Activated CD8-positive, alpha-beta memory T cell treated with anti-CD3 and anti-CD28 coated beads for 24 hours (primary cell): Measurements from ENCODE around the gene L1CAM.

Experiments used
- DNase-seq: peaks from one replicate; pipeline ENCODE4 v3.0.0-alpha.2; 2020

Gene L1CAM

GRCh38 chrX:153901753-153902140 is 15.8 kb upstream of the L1CAM start:
- no peak for DNase-seq

DNA sequence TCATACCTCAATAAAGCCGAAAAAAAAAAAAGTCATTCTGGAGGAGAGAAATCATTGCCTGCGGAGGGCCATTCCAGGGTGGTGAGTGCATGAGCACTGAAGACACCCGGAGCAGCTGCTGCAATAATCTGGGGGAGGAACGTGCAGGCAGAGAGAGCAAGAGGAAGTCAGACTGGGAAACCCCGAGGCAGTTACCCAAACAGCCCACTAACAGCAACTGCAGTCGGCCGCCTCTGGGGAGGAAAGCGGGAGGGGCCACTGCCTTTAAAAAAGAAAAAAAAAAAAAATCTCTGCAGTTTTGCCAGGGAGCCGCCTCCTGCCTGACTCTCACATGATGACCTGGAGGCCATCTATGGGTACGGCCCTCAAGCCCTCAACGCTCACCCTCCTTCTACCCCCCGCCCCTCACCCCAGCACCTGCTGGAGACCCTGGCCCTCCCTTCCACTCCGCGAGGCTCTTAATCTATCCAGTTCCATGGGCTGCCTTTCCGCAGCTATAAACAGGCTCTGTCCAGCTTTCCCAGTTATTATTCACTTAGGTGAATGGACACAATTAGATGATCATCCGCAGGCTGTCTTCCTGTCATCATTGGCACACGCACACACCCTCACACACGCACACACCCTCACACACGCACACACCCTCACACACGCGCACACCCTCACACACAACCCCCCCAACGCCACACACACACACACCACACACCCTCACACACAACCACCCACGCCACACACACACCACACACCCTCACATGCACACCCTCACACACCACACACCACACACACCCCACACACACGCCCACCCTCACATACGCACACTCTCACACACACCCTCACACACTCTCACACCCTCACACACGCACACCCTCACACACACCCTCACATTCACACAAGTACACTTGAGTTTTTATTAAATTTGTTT is 15.1 kb upstream of the L1CAM start:
- DNase-seq, result no peak

DNA sequence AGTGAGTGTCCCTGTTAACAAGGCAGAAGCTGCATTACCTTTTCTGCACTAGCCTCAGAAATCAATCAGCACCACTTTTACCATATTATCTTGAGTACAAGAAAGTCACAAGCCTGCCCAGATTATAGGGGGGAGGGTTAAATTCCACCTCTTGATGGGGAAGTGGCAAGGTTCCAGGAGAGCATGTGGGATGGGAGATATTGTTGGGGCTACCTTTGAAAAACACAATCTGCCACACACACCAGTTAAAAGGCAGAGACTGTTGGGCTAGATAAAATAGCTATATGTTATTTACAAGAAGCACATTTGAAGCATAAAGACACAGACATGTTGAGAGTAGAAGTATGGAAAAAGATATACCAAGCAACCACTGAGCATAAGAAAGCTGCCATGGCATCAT is 11.9 kb upstream of the L1CAM start:
- DNase-seq, result no peak

GRCh38 chrX:153889123-153889522 is 3.1 kb upstream of the L1CAM start:
- no peak for DNase-seq

DNA sequence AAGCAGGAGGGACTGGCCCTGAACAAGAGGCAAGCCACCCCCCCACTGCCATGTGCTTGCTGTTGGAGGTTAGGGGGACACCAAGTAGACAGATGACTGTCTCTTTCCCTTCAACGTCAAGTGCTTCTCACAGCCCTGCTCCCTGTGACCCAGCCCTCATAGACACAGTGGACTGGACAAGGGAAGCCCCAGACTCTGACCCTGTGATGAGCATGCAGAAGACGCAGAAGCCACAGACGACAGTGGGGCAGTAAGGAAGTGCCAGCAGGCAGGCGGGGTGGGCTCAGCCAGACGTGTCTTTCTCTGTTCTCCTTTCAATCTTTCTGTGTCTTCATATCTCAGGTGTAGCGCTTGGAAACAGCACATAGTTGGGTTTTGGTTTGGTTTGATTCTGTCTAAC is 2.4 kb upstream of the L1CAM start:
- no peak for DNase-seq

- DNase-seq, result no peak
These were observed 1.4 kb upstream of the L1CAM start for GRCh38 chrX:153887385-153887784.

GRCh38 chrX:153886915-153887314 is 942 bp upstream of the L1CAM start:
- DNase-seq, result no peak

DNA sequence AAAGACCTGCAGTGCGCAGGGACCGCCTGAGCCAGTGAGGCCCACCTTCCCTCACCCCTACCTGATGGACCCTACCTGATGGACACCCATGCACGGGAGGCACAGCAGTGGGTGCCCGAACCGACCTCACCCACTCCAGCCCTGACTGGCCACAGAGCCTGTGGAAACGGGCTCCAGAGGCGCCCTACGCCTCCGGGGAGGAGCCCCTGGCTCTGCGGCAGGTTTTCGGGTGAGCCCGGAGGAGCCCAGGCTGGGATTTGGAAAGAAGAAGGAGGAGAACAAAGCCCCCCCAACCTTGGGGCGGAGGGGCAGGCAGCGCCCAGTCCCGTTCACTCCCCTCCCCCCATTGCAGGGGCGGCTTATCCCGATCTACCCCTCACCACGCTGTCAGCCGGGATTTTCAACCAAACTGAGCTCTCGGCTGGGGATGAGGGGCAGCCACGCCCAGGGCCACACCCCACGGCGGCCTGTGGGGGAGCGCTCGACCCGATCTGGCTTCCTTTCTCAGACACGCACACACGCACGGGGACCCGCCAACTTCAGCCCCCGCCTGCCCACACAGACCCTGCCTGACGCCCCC is 675 bp downstream of the L1CAM start:
- no peak for DNase-seq

DNA sequence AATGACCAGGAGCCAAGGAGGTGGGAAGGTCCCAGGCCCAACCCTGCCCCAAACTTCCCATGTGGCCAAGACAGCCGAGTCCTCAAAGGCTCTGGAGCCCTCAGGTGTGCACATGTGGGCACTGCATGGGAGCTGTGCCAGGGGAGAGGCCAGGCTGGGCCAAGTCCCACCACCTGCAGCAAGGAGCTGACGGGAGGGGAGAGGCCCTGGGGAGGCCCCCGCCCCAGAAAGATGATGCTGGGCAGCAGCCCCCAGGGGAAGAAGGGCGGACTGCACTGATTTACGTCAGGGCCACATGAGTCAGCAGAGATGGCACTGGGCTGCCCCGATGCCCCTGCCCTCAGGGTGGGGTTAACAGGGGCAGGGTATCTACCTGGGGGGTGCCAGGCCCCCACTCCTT is 1.4 kb downstream of the L1CAM start:
- DNase-seq, result no peak

- DNase-seq, result no peak
These were observed 1.8 kb downstream of the L1CAM start for GRCh38 chrX:153884136-153884535.

- DNase-seq, result no peak
These were observed 2.7 kb downstream of the L1CAM start for GRCh38 chrX:153883163-153883843.

- DNase-seq, result no peak
These were observed 3.4 kb downstream of the L1CAM start for GRCh38 chrX:153882557-153882956.

- DNase-seq, result no peak
These were observed 3.9 kb downstream of the L1CAM start for GRCh38 chrX:153882086-153882498.

DNA sequence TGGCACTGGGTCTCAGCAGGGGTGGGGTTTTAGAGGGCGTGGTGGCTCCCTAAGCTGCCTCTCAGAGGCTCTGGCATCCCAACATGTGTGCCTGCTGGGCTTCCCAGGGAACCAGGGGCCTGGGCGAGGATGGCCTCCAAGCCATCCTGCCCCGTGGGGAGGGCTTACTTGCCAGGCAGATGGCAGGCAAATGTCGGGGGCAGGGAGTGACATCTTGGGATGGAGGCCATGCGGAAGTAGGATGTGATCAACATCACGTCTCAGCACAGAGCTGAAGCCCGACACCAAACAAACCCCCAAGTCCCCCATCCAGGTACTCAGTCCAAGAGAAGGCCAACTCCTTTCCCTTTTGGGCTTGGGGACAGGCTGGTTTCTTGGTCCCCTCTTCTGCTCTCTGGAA is 4.7 kb downstream of the L1CAM start:
- DNase-seq, result no peak

GRCh38 chrX:153880440-153880815 is 5.5 kb downstream of the L1CAM start:
- DNase-seq, result no peak

GRCh38 chrX:153879741-153880439 is 6.1 kb downstream of the L1CAM start:
- no peak for DNase-seq

DNA sequence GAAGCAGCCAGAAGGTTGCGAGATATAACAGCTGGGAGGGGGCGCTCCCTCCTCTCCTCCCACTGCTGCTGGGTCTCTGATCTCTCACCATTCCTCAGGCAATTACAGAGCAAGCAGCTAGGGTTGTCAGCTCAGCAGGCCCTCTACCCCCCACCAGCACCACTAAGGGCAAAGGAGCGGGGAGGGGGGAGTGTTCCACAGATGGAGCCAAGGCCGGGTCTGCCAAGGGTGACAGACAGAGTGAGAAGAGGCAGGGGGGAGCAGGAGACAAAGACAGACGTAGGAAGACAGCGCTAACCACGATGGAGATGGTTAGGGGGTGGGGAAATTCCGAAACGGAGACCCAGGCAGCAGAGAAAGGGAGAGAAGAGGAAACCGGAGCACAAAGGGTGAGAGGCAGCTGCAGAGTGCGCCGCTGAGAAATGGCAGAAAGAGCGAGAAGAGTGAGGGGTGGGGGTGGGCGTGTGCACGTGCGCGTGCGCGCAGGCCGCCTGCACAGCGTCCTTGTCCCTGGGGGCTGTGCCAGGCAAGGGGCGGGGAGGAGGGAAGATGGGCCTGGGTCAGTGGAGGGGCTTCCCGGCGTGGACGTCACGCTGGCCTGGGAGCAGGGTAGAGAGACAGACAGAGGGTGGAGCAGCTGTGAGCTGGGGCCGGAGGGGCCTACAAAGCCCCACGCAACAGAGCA is 6.9 kb downstream of the L1CAM start:
- no peak for DNase-seq

DNA sequence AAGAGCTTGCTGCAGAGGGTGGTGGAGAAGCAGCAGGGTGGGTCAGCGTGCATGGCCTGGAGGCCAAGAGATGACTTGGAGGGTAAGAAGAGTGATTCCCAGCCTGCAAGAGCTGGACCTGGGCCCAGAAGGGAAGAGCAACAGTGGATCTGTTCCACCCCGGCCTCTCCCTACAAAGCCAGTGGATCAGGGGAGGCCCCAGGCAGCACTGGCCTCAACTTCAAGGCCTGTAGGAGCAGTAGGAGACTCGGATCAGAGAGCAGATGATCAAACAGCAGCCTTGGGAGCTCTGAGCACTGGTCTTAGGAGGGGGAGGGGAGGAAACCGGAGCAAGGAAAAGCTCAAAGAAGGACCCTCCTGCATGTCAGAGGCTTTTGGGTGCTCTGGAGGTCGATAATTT is 7.6 kb downstream of the L1CAM start:
- no peak for DNase-seq

DNA sequence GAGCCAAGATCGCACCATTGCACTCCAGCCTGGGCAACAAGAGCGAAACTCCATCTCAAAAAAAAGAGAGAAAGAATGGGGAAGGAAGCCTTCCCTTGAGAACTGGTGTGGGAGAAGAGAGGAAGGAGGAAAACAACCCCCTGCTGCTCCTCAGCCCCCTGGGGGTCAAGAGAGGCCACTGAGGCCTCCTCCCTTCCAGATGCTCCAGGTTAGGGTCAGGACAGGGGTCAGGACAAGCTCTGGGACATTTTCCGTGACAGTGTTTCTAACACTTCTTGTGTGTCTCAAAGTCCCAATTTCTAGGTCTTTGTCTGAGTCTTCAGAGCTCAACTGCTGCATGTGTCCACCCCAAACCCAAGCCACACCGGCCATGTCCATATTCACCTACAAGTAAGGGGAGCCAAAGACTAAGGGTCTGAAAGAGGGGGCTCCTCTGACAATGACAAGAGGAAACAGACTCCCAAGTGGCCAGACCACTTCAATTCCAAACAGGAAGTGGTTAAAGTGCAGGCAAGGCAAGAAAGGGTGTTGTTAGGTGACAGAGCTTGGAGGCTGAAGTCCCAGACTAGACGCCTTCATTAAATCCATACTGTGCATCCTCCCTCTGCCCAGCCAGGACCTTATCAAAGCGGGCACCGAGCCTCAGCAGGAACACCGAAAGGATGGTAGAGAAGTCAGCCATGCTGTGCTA is 8.3 kb downstream of the L1CAM start:
- no peak for DNase-seq

DNA sequence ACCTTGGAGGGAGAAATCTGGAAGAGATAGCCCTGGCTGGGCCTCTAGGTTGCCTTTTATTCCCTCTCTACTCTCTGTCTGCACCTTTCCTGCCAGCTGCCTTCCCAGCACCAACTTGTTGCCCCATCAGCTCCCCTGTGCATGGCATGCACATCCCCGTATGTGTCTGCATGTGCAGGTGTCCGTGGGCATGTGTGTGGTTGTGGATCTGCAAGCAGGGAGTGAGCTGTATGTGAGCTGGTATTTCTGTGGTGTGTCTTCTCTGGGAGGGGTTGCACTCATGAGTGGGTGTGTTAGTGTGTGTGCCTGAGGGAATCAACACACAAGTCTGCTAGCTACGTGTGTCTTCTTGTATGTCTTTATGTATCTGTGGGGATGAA is 9.9 kb downstream of the L1CAM start:
- DNase-seq, result no peak

DNA sequence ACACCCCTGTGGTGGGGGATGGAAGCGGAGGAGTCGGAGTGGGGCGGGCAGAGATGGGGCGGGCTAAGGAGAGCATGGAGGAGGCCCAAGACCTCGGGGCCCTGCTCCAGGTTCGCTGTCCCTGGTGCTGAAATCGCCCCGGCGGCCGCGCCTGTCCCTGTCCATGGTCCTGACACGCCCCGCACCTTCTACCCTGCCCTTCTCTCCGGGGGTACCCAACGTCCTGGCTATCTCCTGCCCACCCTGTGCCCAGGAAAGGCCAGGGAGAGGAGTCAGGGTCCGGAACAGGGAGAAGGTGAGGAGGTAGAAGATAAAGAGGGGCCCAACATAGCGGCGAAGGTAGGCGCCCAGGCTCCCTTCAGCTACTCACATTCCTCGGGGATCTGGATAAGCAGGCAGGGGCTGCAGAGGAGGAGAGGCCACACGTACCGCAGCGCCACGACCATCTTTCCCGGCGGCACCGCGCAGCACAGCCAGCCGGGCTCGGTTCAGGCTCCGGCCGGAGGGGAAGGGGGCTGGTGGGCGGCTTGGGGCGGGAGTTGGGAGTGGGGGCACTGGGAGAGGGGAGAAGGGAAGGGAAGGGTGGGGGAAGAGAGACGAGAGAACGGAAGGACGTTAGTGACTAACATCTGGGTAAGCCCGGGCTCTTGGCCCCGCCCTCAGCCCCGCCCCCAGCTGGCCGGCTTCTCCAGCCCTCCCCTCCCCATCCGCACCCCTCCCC is 10.4 kb downstream of the L1CAM start:
- peak; percentile 88 for DNase-seq
